GM23338 (cell line): ENCODE data around the gene SSTR5. TPM values are rescaled to one million over a fixed set of nuclear protein-coding genes. Genes with fewer than 3 reads are reported as not detected.

Experiments
- ATAC-seq: fragments of 200-7000 bp; cut with Tn5 transposase; 3 replicates; pipeline ENCODE4 v1.9.1; 2020
- DNase-seq: peaks from one replicate; pipeline ENCODE4 v3.0.0-alpha.2; 2015; ENCODE audit warnings: low spot score
- H2AFZ ChIP-seq: fragments of 200-600 bp; sonication (generic); 2 replicates; pipeline ENCODE4 v1.8.0; 2016; ENCODE audit warnings: antibody characterized with exemption, mild to moderate bottlenecking, moderate library complexity
- H3F3A ChIP-seq: fragments of 200-600 bp; sonication (generic); replicated peaks from 2 replicates; pipeline ENCODE4 v1.8.0; 2017; ENCODE audit warnings: antibody characterized with exemption, mixed run types, low read depth
- H3K27ac ChIP-seq: fragments of 200-600 bp; sonication (generic); 2 replicates; pipeline ENCODE4 v1.6.1; 2016; ENCODE audit warnings: low read depth
- H3K27me3 ChIP-seq: fragments of 200-600 bp; sonication (generic); 2 replicates; pipeline ENCODE4 v1.8.0; 2016; ENCODE audit warnings: mild to moderate bottlenecking, mixed run types, moderate library complexity; ENCODE audit not compliant: insufficient read depth
- H3K36me3 ChIP-seq: fragments of 200-600 bp; sonication (generic); 2 replicates; pipeline ENCODE4 v1.8.0; 2016; ENCODE audit warnings: mild to moderate bottlenecking; ENCODE audit not compliant: insufficient read depth
- H3K4me1 ChIP-seq: fragments of 200-600 bp; sonication (generic); 2 replicates; pipeline ENCODE4 v1.8.0; 2016; ENCODE audit warnings: mild to moderate bottlenecking, moderate library complexity; ENCODE audit not compliant: insufficient read depth
- H3K4me2 ChIP-seq: fragments of 200-600 bp; sonication (generic); 2 replicates; pipeline ENCODE4 v1.7.1; 2017; ENCODE audit warnings: mixed run types
- H3K4me3 ChIP-seq: fragments of 200-600 bp; sonication (generic); 2 replicates; pipeline ENCODE4 v1.6.1; 2016; ENCODE audit warnings: mixed run types
- H3K79me2 ChIP-seq: fragments of 200-600 bp; sonication (generic); replicated peaks from 2 replicates; pipeline ENCODE4 v1.8.0; 2017; ENCODE audit warnings: mild to moderate bottlenecking; ENCODE audit not compliant: insufficient read depth
- H3K9me2 ChIP-seq: fragments of 200-600 bp; sonication (generic); 2 replicates; pipeline ENCODE4 v1.8.0; 2017; ENCODE audit not compliant: insufficient read depth
- H4K20me1 ChIP-seq: fragments of 200-600 bp; sonication (generic); replicated peaks from 2 replicates; pipeline ENCODE4 v1.8.0; 2017; ENCODE audit warnings: mild to moderate bottlenecking; ENCODE audit not compliant: insufficient read depth
- H3K27ac Mint-ChIP-seq: 2 replicates; pipeline ENCODE4 v1.8.0; 2020; ENCODE audit warnings: inconsistent platforms, mild to moderate bottlenecking, moderate library complexity, mixed read lengths
- H3K27me3 Mint-ChIP-seq: 3 replicates; pipeline ENCODE4 v1.8.0; 2022; ENCODE audit warnings: low read depth, mild to moderate bottlenecking, moderate library complexity, mixed read lengths, inconsistent platforms; ENCODE audit not compliant: insufficient read depth, poor library complexity
- H3K36me3 Mint-ChIP-seq: 3 replicates; pipeline ENCODE4 v1.8.0; 2021; ENCODE audit warnings: low read depth, mild to moderate bottlenecking, inconsistent platforms, moderate library complexity, mixed read lengths
- H3K4me1 Mint-ChIP-seq: 3 replicates; pipeline ENCODE4 v1.8.0; 2020; ENCODE audit warnings: mild to moderate bottlenecking, inconsistent platforms, mixed read lengths
- H3K4me3 Mint-ChIP-seq: 3 replicates; pipeline ENCODE4 v1.8.0; 2021; ENCODE audit warnings: moderate library complexity, mild to moderate bottlenecking, inconsistent platforms, mixed read lengths
- H3K9me3 Mint-ChIP-seq: 3 replicates; pipeline ENCODE4 v1.8.0; 2020; ENCODE audit warnings: moderate library complexity, mild to moderate bottlenecking, inconsistent platforms, mixed read lengths
- EZH2 ChIP-seq: fragments of 200-600 bp; sonication (generic); IDR thresholded peaks from one replicate; pipeline ENCODE4 v1.8.0; 2017; ENCODE audit warnings: antibody characterized with exemption, mild to moderate bottlenecking, low read depth; ENCODE audit not compliant: unreplicated experiment
- ZNF114 ChIP-seq: fragments of 250-450 bp; sonication (Bioruptor Pico); IDR thresholded peaks from 2 replicates; pipeline ENCODE4 v1.5.0; 2020; ENCODE audit warnings: mild to moderate bottlenecking, moderate library complexity
- polyA plus RNA-seq: library from polyadenylated mRNA; unstranded; fragments of >200 nt; fragmentation: Nextera tagmentation; extraction: Ambion mirVana; gene quantifications from 2 replicates; pipeline ENCODE4 v1.2.1, GENCODE V29; 2016
- total RNA-seq: library from RNA; depleted of rRNA; stranded (reverse); fragments of >200 nt; shearing (Covaris generic); gene quantifications from 2 replicates; pipeline ENCODE4 v1.2.3, GENCODE V29; 2014
- TF ChIP-seq, protein P1 (sequence below): fragments of 250-450 bp; sonication (Bioruptor Pico); IDR thresholded peaks from 2 replicates; pipeline ENCODE4 v1.5.0; 2020; ENCODE audit warnings: mild to moderate bottlenecking, moderate library complexity
- TF ChIP-seq, protein P2 (sequence below), 2 experiments: fragments of 200-600 bp in 1 of 2; sonication (generic) in 1 of 2; conservative IDR thresholded peaks; 2 replicates each; pipeline versions ENCODE4 v1.5.1 to v1.6.1; 2016 to 2017; ENCODE audit warnings: antibody characterized with exemption in 2 of 2, low read depth in 2 of 2, mild to moderate bottlenecking in 2 of 2, moderate library complexity in 1 of 2

Gene SSTR5
- total and polyA plus RNA-seq, 2 experiments from 2014 or later, result 0.60 to 1.0 TPM

DNA sequence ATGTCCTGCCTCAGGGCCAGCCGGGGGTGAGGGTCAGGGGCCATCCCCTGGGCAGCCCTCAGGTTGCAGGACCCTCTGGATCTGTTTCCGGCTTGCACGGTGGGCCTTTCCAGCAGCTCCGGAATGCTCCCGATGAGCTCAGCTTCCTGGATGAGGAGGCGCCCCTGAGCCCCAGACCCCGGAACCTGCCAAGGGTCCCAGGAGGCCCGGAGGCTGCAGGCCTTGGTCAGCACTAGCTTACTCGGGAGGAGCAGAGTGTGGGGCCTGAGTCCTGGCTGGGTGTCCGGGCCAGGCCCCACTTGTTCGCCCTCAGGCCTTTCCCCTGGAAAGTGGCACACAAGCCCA, 31.1 kb downstream of the SSTR5 start (continued):
- TF ChIP-seq, protein P1, sequence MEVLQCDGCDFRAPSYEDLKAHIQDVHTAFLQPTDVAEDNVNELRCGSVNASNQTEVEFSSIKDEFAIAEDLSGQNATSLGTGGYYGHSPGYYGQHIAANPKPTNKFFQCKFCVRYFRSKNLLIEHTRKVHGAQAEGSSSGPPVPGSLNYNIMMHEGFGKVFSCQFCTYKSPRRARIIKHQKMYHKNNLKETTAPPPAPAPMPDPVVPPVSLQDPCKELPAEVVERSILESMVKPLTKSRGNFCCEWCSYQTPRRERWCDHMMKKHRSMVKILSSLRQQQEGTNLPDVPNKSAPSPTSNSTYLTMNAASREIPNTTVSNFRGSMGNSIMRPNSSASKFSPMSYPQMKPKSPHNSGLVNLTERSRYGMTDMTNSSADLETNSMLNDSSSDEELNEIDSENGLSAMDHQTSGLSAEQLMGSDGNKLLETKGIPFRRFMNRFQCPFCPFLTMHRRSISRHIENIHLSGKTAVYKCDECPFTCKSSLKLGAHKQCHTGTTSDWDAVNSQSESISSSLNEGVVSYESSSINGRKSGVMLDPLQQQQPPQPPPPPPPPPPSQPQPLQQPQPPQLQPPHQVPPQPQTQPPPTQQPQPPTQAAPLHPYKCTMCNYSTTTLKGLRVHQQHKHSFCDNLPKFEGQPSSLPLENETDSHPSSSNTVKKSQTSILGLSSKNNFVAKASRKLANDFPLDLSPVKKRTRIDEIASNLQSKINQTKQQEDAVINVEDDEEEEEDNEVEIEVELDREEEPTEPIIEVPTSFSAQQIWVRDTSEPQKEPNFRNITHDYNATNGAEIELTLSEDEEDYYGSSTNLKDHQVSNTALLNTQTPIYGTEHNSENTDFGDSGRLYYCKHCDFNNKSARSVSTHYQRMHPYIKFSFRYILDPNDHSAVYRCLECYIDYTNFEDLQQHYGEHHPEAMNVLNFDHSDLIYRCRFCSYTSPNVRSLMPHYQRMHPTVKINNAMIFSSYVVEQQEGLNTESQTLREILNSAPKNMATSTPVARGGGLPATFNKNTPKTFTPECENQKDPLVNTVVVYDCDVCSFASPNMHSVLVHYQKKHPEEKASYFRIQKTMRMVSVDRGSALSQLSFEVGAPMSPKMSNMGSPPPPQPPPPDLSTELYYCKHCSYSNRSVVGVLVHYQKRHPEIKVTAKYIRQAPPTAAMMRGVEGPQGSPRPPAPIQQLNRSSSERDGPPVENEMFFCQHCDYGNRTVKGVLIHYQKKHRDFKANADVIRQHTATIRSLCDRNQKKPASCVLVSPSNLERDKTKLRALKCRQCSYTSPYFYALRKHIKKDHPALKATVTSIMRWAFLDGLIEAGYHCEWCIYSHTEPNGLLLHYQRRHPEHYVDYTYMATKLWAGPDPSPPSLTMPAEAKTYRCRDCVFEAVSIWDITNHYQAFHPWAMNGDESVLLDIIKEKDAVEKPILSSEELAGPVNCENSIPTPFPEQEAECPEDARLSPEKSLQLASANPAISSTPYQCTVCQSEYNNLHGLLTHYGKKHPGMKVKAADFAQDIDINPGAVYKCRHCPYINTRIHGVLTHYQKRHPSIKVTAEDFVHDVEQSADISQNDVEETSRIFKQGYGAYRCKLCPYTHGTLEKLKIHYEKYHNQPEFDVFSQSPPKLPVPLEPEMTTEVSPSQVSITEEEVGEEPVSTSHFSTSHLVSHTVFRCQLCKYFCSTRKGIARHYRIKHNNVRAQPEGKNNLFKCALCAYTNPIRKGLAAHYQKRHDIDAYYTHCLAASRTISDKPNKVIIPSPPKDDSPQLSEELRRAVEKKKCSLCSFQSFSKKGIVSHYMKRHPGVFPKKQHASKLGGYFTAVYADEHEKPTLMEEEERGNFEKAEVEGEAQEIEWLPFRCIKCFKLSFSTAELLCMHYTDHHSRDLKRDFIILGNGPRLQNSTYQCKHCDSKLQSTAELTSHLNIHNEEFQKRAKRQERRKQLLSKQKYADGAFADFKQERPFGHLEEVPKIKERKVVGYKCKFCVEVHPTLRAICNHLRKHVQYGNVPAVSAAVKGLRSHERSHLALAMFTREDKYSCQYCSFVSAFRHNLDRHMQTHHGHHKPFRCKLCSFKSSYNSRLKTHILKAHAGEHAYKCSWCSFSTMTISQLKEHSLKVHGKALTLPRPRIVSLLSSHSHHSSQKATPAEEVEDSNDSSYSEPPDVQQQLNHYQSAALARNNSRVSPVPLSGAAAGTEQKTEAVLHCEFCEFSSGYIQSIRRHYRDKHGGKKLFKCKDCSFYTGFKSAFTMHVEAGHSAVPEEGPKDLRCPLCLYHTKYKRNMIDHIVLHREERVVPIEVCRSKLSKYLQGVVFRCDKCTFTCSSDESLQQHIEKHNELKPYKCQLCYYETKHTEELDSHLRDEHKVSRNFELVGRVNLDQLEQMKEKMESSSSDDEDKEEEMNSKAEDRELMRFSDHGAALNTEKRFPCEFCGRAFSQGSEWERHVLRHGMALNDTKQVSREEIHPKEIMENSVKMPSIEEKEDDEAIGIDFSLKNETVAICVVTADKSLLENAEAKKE (CRISPR knock-in tag), result no peak
- no peak for TF ChIP-seq ZNF114

DNA sequence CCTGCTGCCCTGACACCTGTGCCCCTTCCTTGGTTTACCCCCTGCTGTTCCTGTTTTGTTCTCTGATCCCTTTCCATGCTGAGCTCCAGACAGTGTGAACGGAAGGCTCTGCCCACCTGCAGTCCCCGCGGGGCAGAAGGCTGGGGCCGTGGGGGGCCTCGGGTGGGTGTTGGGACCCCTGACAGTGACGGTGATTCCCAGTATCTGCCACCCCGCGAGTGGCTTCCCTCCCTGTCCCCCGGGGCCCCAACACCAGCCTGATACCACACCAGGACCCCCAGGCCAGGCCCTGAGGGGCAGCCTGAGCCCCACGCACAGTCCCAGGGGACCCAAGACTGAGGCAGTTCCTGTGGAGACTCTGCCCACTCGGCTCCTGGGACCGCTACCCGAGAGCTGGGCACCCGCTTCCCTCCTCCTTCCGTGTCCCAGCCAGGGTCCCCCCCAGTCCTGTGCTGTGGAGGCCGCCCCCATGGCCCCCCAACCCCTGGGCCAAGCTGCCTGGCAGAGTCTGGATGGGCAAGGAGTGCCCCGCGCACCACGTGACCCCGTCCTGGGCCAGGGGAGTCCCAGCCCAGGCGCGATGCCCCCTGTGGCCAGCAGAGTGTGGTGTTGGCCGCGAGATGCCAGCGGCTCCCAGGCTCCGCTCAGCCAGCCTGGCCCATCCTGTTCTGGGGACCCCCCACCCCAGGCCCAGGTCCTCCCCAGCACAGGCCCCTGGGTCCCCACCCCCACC, 33.5 kb downstream of the SSTR5 start:
- Mint-ChIP-seq H3K4me1 (no peaks in the 10 kb centered on the region), H3K4me3 (no peak overlapping the region), H3K9me3 (no peaks in the 10 kb centered on the region), H3K27me3 (peaks cover 6% of the 10 kb centered on the region), H3K27ac (no peak overlapping the region), H3K36me3 (no peaks in the 10 kb centered on the region)
- peak; percentile 85 for DNase-seq
- H4K20me1 ChIP-seq, result no peaks in the 10 kb centered on the region
- no peak overlapping the region for H3K4me3 ChIP-seq
- no peaks in the 10 kb centered on the region for H3K4me1 ChIP-seq
- no peaks in the 10 kb centered on the region for H3K27me3 ChIP-seq
- ATAC-seq, result peak; percentile 73
- H3K36me3 ChIP-seq, result no peaks in the 10 kb centered on the region
- TF ChIP-seq EZH2, result no peak
- TF ChIP-seq, protein P2, sequence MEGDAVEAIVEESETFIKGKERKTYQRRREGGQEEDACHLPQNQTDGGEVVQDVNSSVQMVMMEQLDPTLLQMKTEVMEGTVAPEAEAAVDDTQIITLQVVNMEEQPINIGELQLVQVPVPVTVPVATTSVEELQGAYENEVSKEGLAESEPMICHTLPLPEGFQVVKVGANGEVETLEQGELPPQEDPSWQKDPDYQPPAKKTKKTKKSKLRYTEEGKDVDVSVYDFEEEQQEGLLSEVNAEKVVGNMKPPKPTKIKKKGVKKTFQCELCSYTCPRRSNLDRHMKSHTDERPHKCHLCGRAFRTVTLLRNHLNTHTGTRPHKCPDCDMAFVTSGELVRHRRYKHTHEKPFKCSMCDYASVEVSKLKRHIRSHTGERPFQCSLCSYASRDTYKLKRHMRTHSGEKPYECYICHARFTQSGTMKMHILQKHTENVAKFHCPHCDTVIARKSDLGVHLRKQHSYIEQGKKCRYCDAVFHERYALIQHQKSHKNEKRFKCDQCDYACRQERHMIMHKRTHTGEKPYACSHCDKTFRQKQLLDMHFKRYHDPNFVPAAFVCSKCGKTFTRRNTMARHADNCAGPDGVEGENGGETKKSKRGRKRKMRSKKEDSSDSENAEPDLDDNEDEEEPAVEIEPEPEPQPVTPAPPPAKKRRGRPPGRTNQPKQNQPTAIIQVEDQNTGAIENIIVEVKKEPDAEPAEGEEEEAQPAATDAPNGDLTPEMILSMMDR (conservative IDR thresholded peaks at IDR 0.05; ENCODE audit: low read depth in 2 of 2), result peak; percentile 57 to 94
- no peaks in the 10 kb centered on the region for H3K79me2 ChIP-seq
- no peak overlapping the region for H3K4me2 ChIP-seq
- H3F3A ChIP-seq, result 0 out of 2 replicates have a peak, but pooled peaks cover 4% of the 10 kb centered on the region
- no peak overlapping the region for H2AFZ ChIP-seq
- no peak overlapping the region for H3K27ac ChIP-seq
- no peaks in the 10 kb centered on the region for H3K9me2 ChIP-seq
